HPDE6-E6E7 (cell line): ENCODE results near the gene TM4SF4.
A peak's percentile ranks its signal among the peaks of the same experiment; 100 is the strongest.

Experiments
- DNase-seq: peaks from one replicate; pipeline ENCODE4 v3.0.0; 2011; ENCODE audit warnings: missing footprints; ENCODE audit errors: extremely low spot score

TM4SF4 gene

GRCh38 chr3:149481491-149481890 lies 7.0 kb downstream of the TM4SF4 start:
- DNase-seq = no peak

GRCh38 chr3:149486726-149487125 lies 12.2 kb downstream of the TM4SF4 start:
- DNase-seq = no peak

GRCh38 chr3:149487598-149488197 lies 13.2 kb downstream of the TM4SF4 start:
- DNase-seq = no peak

GRCh38 chr3:149489060-149489690 lies 14.7 kb downstream of the TM4SF4 start:
- DNase-seq = no peak

- no peak for DNase-seq
These were observed 15.9 kb downstream of the TM4SF4 start for GRCh38 chr3:149490260-149490971.

- no peak for DNase-seq
These were observed 19.0 kb downstream of the TM4SF4 start for GRCh38 chr3:149493315-149494021.

GRCh38 chr3:149494022-149494758 lies 19.7 kb downstream of the TM4SF4 start:
- DNase-seq = peak; percentile 20

DNA sequence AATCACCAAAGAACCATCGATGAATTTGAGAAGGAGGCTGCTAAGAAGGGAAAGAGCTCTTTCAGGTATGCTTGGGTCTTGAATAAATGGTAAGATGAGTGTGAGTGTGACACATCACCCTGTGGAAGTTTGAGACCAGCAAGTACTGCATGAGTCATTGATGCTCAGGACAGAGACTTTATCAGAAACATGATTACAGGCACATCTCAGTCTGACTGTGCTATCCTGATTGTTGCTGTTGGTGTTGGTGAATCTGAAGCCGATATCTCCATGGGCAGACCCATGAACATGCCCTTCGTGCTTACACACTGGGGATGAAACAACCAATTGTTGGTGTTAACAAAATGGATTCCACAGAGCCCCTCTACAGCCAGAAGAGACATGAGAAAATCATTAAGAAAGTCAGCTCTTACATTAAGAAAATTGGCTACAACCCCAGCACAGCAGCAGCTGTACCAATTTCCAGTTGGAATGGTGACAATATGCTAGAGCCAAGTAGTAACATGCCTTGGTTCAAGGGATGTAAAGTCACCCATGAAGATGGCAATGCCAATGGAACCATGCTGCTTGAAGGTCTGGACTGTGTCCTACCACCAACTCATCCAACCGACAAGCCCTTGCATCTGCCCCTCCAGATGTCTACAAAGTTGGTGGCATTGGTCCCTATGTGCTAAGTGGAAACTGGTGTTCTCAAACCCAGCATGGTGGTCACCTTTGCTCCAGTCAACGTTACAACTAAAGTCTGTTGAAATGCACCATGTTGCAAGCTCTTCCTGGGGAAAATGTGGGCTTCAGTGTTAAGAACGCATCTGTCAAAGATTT lies 20.5 kb downstream of the TM4SF4 start:
- DNase-seq = peak; percentile 62

GRCh38 chr3:149495581-149496125 lies 21.2 kb downstream of the TM4SF4 start:
- DNase-seq = no peak

DNA sequence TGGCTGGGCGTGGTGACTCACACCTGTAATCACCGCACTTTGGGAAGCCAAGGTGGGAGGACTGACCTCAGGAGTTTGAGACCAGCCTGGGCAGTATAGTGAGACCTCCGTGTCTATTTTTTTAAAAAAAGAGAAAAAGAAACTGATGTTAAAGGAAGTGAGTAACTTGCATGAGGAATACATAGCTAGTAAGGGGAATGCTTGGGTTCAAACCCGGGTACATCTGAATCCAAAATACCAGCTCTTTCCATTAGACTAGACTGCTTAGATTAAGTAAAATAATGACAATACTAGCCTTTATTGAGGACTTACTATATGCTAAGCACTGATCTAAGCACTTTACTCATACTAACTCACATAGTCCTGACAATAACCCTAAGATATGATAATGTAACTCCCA lies 22.4 kb downstream of the TM4SF4 start:
- no peak for DNase-seq

DNA sequence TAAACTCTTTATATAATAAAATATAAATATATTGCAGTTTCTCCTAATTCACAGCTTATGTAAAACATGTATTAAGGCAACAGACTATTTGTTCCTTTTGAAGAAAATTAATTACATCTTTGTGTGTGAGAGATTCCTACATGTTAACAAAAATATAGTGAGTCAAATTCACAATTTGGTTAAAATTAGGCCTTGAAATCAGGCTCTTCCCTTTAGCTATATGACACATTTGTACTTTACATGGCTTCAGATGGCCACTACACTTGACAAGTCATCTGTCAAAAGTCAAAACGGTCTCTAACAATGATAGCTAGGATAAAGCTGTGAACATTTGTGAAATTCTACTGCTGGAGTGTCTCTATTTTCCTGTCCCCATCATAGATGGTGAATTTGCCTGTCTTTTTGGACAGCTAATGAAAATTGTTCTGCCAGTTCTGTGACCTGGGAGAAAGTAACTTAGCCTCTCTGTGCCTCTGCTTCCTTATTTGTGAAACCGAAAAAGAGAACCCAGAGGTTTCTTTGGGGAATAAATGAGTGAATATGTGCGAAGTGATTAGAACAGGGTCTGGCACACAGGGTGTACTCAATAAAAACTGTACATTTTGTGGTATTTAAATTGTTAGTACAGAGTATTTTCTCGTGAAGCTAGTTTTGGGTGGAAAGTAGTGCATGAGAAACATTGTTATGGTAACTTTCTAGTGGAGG lies 23.6 kb downstream of the TM4SF4 start:
- DNase-seq = no peak

DNA sequence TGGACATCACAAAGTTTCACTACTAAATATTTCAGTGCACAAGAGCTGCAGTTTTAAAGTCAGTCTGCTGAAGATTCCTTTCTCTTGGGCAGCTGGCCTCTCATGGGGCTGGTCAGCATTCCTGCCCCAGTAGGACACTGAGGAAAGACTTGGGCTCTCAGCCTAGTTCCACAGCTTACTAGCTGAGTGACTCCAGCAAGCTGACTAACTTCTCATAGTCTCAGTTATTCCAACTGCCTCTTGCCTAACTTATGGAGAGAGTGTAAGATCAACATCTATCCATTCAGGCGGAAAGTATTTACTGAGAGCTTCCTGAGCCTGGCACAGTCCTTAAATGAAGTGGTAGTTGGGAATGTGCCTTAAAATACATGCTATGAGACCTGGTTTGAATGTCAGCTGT lies 27.0 kb downstream of the TM4SF4 start:
- no peak for DNase-seq

GRCh38 chr3:149502438-149502837 lies 27.9 kb downstream of the TM4SF4 start:
- DNase-seq = no peak

GRCh38 chr3:149506540-149506939 lies 32.0 kb downstream of the TM4SF4 start:
- DNase-seq = no peak

GRCh38 chr3:149506965-149507364 lies 32.5 kb downstream of the TM4SF4 start:
- DNase-seq = no peak

DNA sequence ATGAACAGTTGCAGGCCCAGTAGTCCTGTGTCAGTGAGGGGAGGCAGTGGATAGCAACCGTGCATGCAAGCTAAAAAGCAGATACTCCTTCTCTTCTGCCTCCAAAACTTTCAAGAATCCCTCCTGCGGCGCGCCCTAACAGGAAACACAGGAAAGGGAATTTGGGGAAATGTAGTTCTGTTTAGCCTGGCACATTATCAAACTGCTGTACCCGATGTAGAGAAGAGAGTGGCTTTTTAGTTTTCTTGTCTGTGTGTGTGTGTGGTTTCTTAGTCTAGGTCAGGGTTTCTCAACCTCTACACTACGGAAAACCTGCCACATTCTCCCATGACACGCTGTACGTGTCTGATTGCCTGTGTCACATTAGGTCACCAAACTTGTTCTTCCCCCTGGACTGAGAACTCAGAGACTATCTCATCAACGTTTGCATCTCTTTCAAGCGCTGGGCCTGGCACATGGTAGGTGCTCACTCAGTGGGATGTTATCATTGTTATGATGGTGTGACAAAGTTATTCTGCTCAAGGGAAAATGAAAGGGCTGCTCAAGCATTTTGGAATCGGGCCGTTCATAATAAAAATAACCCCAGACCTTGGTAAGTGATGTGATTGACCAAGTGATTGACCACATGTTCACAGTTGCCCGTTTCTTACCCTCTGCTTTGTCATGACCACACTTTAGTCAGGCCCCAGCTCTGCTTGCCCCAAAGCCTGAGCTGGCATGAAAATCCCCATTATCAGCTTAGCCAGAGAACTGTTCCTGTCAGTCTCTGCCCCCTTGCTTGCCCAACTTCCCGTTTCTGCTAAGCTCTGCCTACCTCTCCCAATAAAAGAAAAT lies 33.2 kb downstream of the TM4SF4 start:
- DNase-seq = no peak

- DNase-seq = no peak
These were observed 35.0 kb downstream of the TM4SF4 start for GRCh38 chr3:149509526-149509925.

DNA sequence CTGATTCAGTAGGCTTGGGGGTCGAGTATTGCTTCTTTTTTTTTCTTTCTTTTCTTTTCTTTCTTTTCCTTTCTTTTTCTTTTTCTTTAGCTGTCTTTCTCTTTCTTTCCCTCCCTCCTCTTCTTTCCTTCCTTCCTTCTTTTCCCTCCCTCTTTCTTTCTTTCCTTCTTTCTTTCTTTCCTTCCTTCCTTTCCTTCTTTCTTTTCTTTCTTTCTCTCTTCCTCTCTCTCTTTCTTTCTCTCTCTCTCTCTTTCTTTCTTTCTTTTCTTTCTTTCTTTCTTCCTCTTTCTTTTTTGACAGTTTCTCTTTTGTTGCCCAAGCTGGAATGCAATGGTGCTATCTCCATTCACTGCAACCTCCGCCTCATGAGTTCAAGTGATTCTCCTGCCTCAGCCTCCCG lies 36.0 kb downstream of the TM4SF4 start:
- DNase-seq = no peak

- no peak for DNase-seq
These were observed 36.6 kb downstream of the TM4SF4 start for GRCh38 chr3:149511040-149511626.
